HG03432 (cell line): ENCODE measurements around the gene MRPL16.
A peak's percentile ranks its signal among the peaks of the same experiment; 100 is the strongest.
"Not testable (repeated sequence)": the region's sequence is repeated elsewhere in the genome, so short reads cannot be mapped to it uniquely, and the experiment has no call there.

Experiments used
- ATAC-seq: cut with Tn5 transposase; IDR thresholded peaks from one replicate; pipeline ENCODE4 v1.9.1; 2021; ENCODE audit warnings: mild to moderate bottlenecking, moderate library complexity; ENCODE audit not compliant: unreplicated experiment

The MRPL16 gene

GRCh38 chr11:59812220-59812619, 1.6 kb upstream of the MRPL16 start:
- no peak for ATAC-seq

DNA sequence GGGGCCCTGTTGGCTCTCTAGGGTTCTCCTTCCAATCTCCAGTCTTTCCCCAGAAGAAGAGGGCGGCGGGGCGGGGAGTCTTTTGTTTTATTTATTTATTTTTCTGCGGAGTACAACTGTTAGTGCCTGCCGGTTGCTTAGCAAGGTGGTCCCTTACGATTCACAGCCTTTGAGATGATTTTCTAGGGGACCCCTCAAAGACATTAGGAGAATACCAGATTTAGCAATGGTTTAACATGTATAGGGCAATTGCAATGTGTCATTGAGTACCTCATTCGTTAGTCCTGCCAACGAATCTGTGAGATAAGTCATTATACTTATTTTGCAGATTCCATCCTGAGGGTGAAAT, 307 bp upstream of the MRPL16 start:
- no peak for ATAC-seq

DNA sequence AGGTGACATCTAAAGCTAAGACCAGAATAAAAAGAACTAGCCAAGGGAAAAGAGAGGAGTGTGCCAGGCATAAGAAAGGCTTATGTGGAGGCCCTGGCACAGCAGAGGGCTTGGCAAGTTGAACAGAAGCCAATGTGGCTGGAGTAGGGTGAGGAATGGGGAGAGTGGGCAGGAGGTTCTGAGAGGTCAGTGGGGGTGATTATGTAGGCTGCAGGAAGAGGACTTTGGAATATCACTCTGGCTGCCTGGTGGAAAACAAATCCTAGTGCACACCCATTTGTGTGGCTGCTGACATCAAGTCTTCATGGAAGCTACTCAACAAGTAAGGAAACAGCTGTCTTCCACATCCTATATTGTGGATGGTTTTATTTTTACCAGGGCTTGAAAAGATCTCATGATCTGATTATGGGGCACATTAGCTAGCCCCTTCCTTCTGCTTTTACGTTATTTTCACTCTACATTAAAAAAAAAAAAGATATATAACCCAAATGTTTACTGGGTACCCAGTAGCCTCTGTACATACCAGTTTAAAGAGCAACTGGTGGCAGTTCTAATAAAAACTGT, 3.4 kb downstream of the MRPL16 start:
- no peak for ATAC-seq

DNA sequence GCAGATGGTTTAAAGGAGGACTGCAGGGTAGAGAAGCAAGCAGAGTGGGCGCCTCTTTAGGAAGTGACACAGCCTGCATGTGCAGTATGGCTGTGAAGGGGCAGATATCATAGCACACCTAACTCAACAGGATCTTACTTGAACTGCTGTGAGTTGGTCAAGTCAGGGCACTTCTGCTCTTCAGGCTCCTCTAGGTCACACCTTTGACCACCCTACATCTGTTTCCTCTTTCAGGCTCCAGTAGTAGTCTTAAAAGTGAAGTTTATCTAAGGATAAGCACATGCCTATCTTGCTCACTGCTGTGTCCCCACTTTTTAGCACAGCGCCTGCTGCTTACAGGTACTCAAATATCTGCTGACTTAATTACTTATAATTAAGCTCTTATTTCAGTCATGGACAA, 6.5 kb downstream of the MRPL16 start:
- no peak for ATAC-seq

DNA sequence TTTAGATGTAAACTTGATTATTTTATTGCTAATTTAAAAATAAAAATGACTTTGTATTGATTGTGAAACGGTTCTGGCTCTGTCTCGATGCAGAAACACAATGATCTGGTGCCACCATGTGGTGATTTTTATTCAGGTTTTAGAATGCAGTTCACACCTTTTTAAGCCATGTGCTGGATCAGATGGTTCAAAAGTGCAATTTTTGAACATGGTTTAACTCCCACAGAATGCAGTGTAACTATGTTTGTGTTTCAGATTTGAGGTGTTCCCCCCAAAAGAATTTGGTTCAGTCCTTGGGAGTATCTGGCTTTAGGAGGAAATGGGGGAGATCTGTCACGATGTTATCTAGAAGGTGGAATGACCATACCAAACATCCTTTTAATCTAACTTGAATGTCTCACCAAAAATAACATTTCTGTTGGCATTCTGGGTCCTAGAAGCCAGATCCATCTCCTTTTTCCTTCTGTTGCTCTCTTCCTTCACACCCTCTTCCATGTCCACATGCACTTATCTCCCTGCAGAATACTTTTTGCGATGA, 7.9 kb downstream of the MRPL16 start:
- ATAC-seq = peak; percentile 61

GRCh38 chr11:59801981-59802638, 8.5 kb downstream of the MRPL16 start:
- peak; percentile 6 for ATAC-seq

DNA sequence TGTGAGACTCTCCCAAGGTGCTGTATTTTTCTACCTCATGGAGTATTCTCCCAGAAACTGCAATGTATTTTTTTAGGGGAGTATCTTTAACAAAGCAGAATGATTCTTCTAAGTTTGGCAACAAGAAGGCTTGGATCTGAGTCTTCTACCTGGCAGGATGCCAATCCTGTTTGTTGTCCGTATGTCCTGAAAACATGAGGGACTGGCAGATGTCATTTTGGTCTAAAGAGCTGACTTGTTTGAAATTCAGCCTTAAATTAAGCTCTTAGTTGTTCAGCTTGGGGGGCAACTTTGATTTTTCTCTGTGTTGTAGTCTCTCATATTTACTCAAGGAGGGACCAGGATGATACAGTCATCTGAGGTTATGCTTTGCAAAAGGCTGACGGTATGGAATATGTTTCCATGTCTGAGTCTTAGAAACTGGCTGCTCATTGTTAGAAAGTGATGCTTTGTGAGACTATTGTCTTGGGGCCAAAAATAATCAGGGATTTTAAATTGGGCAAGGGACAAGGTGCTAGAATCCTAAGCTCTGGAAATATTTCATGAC, 9.3 kb downstream of the MRPL16 start:
- no peak for ATAC-seq

DNA sequence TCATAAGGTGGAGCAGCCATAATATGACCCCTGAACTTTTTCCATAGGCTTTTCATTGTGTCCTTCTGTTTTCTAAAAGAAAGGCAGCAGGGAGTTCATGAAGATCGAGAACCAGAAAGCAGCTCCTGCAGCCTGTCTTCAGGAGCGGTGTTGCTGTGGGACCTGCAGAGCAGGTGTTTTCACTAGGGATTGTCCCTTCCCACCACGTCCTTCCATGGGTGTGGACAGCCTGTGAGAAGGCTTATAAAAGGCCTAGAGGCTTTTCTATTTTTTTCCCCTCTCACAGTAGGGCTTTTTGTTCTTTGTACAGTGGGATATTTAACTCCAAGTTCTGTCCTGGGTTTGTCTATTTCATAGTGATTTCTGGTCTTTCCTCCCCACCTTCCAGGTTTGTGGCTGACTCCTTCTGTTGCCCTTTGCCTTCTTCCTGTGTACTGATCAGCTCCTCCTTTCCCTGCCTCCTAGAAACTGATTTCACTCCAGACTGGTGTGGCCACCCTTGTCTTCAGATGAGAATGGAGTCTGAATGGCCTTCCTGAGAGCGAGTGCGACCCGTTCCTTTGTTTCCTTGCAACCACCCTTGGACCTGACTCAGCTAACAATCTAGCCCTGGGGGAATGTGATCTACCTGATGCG, 10.1 kb downstream of the MRPL16 start:
- ATAC-seq = no peak

DNA sequence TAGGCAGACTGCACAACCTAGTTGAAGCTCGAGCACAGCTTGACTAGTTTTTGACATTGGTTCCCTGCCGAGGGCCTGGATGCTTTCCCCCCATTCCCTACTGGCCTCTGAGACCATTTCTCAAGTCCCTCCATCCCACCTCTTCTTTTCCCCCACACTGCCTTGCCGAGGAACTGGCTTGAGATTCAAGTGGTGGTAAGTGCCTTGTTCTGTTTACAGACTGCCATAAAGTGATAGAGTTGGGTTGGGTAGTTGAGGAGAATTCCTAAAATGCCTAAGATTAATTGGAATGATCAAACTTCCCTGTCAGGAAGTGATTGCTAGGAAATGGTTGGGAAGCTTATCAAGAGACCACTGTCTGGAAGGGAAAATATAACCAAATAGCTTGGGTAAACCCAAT, 16.2 kb downstream of the MRPL16 start:
- ATAC-seq = no peak

GRCh38 chr11:59792507-59792906, 18.1 kb downstream of the MRPL16 start:
- ATAC-seq = no peak

DNA sequence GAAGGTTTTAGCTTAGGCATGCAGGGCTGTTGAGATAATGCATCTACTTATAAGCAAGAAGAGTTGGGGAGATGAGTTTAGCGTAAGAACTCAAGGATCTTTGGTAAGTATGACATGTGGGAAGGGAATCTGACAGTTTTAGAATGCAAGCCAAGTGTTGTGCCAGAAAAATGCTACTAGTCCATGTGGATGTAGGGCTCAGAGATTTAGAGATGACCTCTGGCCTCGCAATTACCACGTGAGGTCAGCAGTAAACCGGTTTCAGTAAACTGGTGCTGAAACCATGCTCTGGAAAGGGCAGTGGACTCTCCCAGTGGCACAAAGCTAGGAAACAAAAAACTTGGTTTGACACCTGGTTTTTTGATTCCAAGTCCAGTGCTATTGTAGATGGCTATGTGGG, 18.9 kb downstream of the MRPL16 start:
- ATAC-seq = no peak

DNA sequence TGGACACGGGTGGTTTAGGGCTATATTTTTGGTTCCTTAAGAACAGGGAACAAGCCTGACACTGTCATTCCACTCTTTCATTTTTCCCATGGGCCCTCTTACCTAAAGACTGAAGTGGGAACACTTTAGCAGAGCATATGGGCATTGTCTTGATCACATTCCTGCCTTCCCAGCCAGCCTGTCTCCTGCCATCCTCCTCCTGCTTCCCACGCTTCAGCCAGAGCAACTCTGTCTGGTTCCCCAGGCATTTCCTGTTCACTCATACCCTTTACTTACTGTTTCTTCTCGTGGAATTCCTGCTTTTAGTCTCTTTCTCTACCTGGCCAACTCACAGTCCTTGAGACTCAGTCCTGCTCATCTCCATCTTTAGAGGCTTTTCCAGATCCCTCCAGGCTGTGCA, 22.8 kb downstream of the MRPL16 start:
- no peak for ATAC-seq

GRCh38 chr11:59787255-59787588, 23.4 kb downstream of the MRPL16 start:
- no peak for ATAC-seq

GRCh38 chr11:59785818-59786217, 24.8 kb downstream of the MRPL16 start:
- ATAC-seq = no peak

GRCh38 chr11:59784441-59784840, 26.1 kb downstream of the MRPL16 start:
- ATAC-seq = not testable (repeated sequence)

- no peak for ATAC-seq
Observed at GRCh38 chr11:59783632-59784090, 26.9 kb downstream of the MRPL16 start.

DNA sequence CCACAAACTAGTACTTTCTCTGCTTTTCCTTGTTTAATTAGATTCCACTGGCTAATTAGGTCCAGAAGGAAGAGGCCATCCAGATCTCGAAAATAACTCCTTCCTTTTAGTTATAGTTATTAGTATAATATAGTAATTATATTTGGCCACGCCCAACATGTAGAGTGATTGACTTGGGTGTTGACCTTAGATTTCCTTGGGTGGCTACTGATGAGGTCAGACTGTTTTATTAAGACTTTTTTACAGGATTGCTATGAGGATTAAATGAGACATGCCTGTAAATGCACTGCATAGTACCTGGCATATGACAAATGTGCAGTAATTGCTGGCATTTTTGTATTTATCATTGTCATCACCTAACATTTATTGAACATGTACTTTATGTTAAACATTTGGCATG, 28.5 kb downstream of the MRPL16 start:
- ATAC-seq = no peak

DNA sequence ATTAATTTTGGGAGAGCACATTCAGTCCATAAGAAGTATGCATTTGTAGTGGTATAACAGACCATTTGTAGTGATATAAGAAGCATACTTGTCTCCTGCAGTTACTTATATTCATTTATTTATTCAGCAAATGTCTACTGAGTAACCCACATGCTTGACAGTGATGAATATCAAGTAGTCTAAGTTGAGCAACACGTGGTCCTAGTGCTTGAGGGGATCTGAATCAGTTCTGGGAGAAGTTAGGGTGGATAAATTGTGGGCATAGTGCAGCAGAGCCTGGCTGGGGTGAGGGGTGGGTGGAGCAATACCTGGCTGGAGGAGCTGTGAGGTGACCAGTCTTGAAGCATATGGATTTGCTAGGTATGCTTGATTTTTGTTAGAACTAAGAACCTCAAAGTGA, 31.1 kb downstream of the MRPL16 start:
- no peak for ATAC-seq

DNA sequence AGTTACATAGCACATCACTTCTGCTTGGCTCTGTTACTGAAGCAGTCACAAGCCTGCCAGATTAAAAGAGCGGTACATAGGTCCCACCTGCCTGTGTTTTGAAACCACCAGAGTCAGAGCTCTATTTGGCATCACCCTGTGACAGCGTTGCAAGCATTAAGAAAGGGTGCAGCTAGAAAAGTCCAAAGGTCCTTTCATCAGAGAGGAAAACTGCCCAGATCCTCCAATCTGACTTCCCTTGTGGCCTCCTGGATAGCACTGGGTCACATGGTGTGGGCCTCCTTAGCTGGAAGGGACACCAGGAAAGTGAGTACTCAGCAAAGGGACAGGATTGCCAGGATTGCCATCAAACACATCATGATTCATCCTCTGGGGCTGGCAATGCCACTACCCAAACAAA, 32.5 kb downstream of the MRPL16 start:
- no peak for ATAC-seq

DNA sequence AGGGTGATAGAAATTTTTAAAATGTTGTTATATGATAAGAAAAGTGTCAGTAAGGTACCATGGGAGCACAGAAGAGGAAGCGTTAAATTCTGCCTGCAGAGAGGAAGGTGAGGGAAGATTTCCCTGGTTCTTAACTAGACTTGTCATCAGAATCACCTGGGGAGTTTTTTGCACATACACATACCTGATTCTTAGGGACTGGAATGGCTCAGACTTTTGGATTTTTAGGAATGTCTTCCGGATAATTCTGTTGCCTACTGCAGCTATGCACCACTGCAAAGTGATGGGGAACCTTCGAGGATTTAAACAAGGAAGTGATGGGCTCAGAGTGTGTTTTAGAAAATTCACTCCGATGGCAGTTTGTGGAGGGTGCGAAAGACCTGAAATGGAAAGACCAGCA, 33.5 kb downstream of the MRPL16 start:
- ATAC-seq = no peak

GRCh38 chr11:59776210-59777066, 34.1 kb downstream of the MRPL16 start:
- ATAC-seq = no peak
